Lower leg skin (tissue), 4 donors: ENCODE results near the gene CCDC9. TPM values are rescaled to one million over a fixed set of nuclear protein-coding genes. Genes with fewer than 3 reads are reported as not detected.
"Not testable (repeated sequence)": the region's sequence is repeated elsewhere in the genome, so short reads cannot be mapped to it uniquely, and the experiment has no call there.

Experiments
- DNase-seq, 2 donors: peaks; one replicate each; pipeline ENCODE4 v3.0.0-alpha.2; 2019; ENCODE audit warnings: low spot score in 2 of 2
- H3K4me3 ChIP-seq: fragments of 200-600 bp; sonication (generic); 2 replicates; pipeline ENCODE4 v1.5.1; 2017; ENCODE audit warnings: mild to moderate bottlenecking, low read depth; ENCODE audit not compliant: poor library complexity, severe bottlenecking
- POLR2A ChIP-seq, 2 donors: fragments of 450-650 bp; IDR thresholded peaks; one replicate each; pipeline ENCODE4 v1.6.1; 2016 to 2017; ENCODE audit warnings: antibody characterized with exemption in 2 of 2, mild to moderate bottlenecking in 1 of 2, moderate library complexity in 1 of 2
- WGBS, 2 donors: methylation state at CpG; one replicate each; pipeline ENCODE4 v1.1.5; 2018; 5-methylcytosine and 5-hydroxymethylcytosine counted together
- intact Hi-C: fragments of 100-400 bp; cut with DNase I; formaldehyde crosslinking; loops from one replicate; pipeline ENCODE4 v1.15.0; 2023; ENCODE audit warnings: low total_unique reads
- total RNA-seq, 4 donors: library from RNA; depleted of rRNA; stranded (reverse); fragments of >200 nt; gene quantifications; one replicate each; pipeline ENCODE4 v1.1.0, GENCODE V29; 2016
- TF ChIP-seq, protein P1 (sequence below), 3 donors: fragments of 450-650 bp; IDR thresholded peaks; one replicate each; pipeline ENCODE4 v1.5.1; 2016; ENCODE audit warnings: antibody characterized with exemption in 3 of 3, mild to moderate bottlenecking in 3 of 3, moderate library complexity in 2 of 3

Gene CCDC9
- total RNA-seq, 4 donors from 2014 or later, result 26.4 to 46.6 (median 33.7) TPM

DNA sequence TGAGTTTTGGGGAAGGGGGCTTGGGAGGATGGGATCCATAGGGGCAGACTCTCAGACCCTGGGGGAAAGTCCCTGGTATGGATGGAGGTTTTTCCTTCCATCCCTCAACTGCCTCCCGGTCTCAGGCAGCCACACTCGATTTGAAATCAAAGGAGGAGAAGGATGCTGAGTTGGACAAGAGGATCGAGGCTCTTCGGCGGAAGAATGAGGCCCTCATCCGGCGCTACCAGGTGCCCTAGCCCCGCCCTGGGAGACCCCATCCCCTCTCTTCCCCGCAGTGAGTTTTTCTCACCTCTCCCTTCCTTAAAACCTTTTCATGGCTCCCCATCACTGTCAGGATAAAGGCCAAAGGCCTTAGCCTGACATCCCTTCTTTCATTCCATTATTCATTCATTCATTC lies 2.1 kb downstream of the CCDC9 start:
- WGBS, 2 donors, result 81 to 90% methylated on average over 9 of the region's 9 CpGs
- DNase-seq, result no peak
- no peak for TF ChIP-seq POLR2A (IDR thresholded peaks at IDR 0.05)
- TF ChIP-seq, protein P1, sequence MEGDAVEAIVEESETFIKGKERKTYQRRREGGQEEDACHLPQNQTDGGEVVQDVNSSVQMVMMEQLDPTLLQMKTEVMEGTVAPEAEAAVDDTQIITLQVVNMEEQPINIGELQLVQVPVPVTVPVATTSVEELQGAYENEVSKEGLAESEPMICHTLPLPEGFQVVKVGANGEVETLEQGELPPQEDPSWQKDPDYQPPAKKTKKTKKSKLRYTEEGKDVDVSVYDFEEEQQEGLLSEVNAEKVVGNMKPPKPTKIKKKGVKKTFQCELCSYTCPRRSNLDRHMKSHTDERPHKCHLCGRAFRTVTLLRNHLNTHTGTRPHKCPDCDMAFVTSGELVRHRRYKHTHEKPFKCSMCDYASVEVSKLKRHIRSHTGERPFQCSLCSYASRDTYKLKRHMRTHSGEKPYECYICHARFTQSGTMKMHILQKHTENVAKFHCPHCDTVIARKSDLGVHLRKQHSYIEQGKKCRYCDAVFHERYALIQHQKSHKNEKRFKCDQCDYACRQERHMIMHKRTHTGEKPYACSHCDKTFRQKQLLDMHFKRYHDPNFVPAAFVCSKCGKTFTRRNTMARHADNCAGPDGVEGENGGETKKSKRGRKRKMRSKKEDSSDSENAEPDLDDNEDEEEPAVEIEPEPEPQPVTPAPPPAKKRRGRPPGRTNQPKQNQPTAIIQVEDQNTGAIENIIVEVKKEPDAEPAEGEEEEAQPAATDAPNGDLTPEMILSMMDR (IDR thresholded peaks at IDR 0.05), result no peak
- H3K4me3 ChIP-seq, result no peak overlapping the region
- intact Hi-C loops, result no loop called here

- intact Hi-C loops, result no loop called here
- TF ChIP-seq, protein P1 (IDR thresholded peaks at IDR 0.05), result no peak
- TF ChIP-seq POLR2A (IDR thresholded peaks at IDR 0.05), result no peak
- 90 to 91% methylated on average over 6 of the region's 6 CpGs for WGBS, 2 donors
- DNase-seq, result no peak
- H3K4me3 ChIP-seq, result no peak overlapping the region
Measured at GRCh38 chr19:47258895-47259555, 2.7 kb downstream of the CCDC9 start.

DNA sequence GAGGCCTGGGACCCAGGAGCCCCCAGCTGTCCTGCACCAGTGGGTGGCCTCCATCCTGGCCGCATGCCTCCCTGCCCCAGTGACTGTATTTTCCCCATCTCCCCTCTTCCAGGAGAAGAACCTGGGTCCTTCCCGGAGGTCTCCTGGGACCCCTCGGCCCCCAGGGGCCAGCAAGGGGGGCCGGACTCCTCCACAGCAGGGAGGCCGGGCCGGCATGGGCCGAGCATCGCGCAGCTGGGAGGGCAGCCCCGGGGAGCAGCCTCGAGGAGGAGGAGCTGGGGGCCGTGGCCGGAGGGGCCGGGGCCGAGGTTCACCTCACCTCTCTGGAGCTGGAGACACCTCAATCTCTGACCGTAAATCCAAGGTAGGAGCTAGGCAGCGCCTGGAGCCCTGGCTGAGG lies 4.2 kb downstream of the CCDC9 start:
- intact Hi-C loops, result no loop called here
- no peak for TF ChIP-seq POLR2A (IDR thresholded peaks at IDR 0.05)
- TF ChIP-seq, protein P1 (IDR thresholded peaks at IDR 0.05), result no peak
- DNase-seq, result no peak
- H3K4me3 ChIP-seq, result no peak overlapping the region
- 94 to 96% methylated on average over 16 to 17 of the region's 17 CpGs for WGBS, 2 donors

DNA sequence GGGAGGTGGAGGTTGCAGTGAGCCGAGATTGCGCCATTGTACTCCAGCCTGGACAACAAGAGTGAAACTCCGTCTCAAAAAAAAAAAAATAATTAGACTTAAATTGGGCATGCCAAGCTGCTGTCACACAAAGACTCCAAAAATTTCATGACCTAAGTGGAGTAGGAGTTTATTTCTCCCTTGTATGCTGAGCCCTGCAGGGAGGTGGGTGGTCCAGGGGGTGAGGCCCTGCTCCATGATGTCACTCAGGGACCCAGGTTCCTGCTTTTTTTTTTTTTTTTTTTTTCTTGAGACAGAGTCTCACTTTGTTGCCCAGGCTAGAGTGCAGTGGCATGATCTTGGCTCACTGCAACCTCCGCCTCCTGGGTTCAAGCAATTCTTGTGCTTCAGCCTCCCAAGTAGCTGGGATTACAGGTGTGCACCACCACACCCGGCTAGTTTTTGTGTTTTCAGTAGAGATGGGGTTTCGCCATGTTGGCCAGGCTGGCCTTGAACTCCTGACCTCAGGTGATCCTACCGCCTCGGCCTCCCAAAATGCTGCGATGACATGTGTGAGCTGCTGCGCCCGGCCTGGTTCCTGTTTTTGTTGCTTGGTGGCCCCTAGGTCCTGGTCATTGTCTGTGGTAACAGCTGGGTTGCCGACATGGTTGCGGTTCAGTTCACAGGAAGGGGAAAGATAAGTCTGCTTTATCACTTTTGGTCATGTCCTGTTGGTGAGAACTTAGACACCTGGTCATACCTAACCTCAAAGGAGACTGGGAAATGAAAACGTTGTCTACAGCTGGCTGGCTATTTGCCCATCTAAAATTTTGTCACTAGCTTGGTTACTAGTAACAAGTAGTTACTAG lies 5.8 kb downstream of the CCDC9 start:
- WGBS, 2 donors, result 87 to 88% methylated on average over 13 to 14 of the region's 14 CpGs
- H3K4me3 ChIP-seq, DNase-seq, intact Hi-C loops: not testable (repeated sequence)

GRCh38 chr19:47264629-47265028 lies 8.3 kb downstream of the CCDC9 start:
- no peak overlapping the region for H3K4me3 ChIP-seq
- intact Hi-C loops, result no loop called here
- 91 to 93% methylated on average over 19 to 24 of the region's 30 CpGs for WGBS, 2 donors
- TF ChIP-seq, protein P1 (IDR thresholded peaks at IDR 0.05), result no peak
- no peak for TF ChIP-seq POLR2A (IDR thresholded peaks at IDR 0.05)
- DNase-seq, result no peak

DNA sequence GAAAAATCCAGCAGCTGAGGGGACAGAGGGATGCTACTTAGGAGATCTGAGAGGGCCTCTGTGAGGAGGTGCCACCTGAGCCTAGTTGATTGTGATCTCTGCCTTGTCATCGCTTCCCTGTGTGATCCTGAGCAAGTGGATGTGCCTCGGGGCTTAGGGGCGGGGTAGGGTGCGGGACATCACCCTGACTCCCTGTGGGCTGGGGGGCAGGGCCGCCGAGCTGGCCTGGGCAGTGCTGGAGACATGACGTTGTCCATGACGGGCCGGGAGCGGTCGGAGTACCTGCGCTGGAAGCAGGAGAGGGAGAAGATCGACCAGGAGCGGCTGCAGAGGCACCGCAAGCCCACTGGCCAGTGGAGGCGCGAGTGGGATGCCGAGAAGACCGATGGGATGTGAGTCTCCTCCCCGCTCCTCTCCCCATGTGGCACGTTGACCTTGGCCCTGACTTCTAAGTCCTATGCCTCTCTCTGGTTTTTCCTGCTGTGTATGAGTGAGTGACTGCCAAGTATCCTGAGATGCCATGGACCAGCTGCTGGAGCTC lies 10.1 kb downstream of the CCDC9 start:
- no peak for DNase-seq
- no peak overlapping the region for H3K4me3 ChIP-seq
- TF ChIP-seq, protein P1 (IDR thresholded peaks at IDR 0.05), result no peak
- intact Hi-C loops, result no loop called here
- WGBS, 2 donors, result 83 to 92% methylated on average over 21 of the region's 21 CpGs
